HCT116 (cell line): ENCODE results near the gene ZNF445. TPM values are rescaled to one million over a fixed set of nuclear protein-coding genes. Genes with fewer than 3 reads are reported as not detected.

Experiments
- ATAC-seq: fragments of 200-7000 bp; cut with Tn5 transposase; 2 replicates; pipeline ENCODE4 v1.9.1; 2020; ENCODE audit warnings: mild to moderate bottlenecking, moderate library complexity
- BruUV-seq: library from RNA; stranded (reverse); fragments of 400-500 nt; replicated peaks from 2 replicates; lab custom pipeline; 2021; lab: Mats Ljungman, UMichigan
- CTCF ChIA-PET: fragments of 300-600 bp; sonication (Branson Sonifier 250); formaldehyde crosslinking; loops from one replicate; lab custom pipeline; 2021; ENCODE audit warnings: antibody characterized with exemption; lab: Charles Lee
- POLR2A ChIA-PET: fragments of 300-600, 350-600 bp; sonication (Branson Sonifier 250); formaldehyde crosslinking; loops from one replicate; lab custom pipeline; 2021; ENCODE audit warnings: antibody characterized with exemption; lab: Charles Lee
- RAD21 ChIA-PET, 2 experiments: fragments of 300-600 bp; sonication (Branson Sonifier 250); formaldehyde crosslinking; loops; one replicate each; lab custom pipeline; 2023; ENCODE audit warnings: low total read pairs in 2 of 2; ENCODE audit not compliant: uncharacterized antibody in 2 of 2, unreplicated experiment in 2 of 2, low non-redundant PET in 1 of 2; lab: Charles Lee
- DNase-seq: peaks from one replicate; pipeline ENCODE4 v3.0.0-alpha.2; 2010; ENCODE audit warnings: low read depth, low spot score
- H2AFZ ChIP-seq: fragments of 200-600 bp; shearing (Covaris generic), sonication (generic); 2 replicates; pipeline ENCODE4 v1.6.1; 2017; ENCODE audit warnings: low read depth, mixed run types, mixed read lengths, antibody characterized with exemption, low read length; ENCODE audit not compliant: poor library complexity, severe bottlenecking
- H3K27ac ChIP-seq: 2 replicates; pipeline ENCODE4 v1.5.1; 2012; ENCODE audit warnings: low read depth, low read length
- H3K27me3 ChIP-seq: fragments of 200-600 bp; sonication (generic); 2 replicates; pipeline ENCODE4 v1.6.1; 2016; ENCODE audit warnings: mixed run types, low read length, mixed read lengths; ENCODE audit not compliant: insufficient read depth
- H3K36me3 ChIP-seq, 2 experiments: fragments of 200-500 bp in 1 of 2; fragments of 200-600 bp in 1 of 2; sonication (Bioruptor generic) in 1 of 2; sonication (generic) in 1 of 2; 2 replicates each; pipeline versions ENCODE4 v1.5.1 to v1.6.1; 2014 to 2016; ENCODE audit warnings: low read length in 2 of 2, inconsistent platforms in 1 of 2, mixed read lengths in 1 of 2, mixed run types in 1 of 2; ENCODE audit not compliant: insufficient read depth in 2 of 2, control insufficient read depth in 1 of 2
- H3K4me1 ChIP-seq, 2 experiments: fragments of 200-600 bp in 1 of 2; sonication (generic) in 1 of 2; 2 replicates each; pipeline versions ENCODE4 v1.5.1 to v1.6.1; 2012 to 2017; ENCODE audit warnings: low read length in 2 of 2, inconsistent platforms in 1 of 2, mild to moderate bottlenecking in 1 of 2, mixed read lengths in 1 of 2, mixed run types in 1 of 2, moderate library complexity in 1 of 2; ENCODE audit not compliant: insufficient read depth in 2 of 2, control insufficient read depth in 1 of 2
- H3K4me2 ChIP-seq: fragments of 200-600 bp; sonication (generic); 2 replicates; pipeline ENCODE4 v1.6.1; 2017; ENCODE audit warnings: mixed run types, low read length, mixed read lengths
- H3K4me3 ChIP-seq, 2 experiments: fragments of 200-600 bp in 1 of 2; sonication (generic) in 1 of 2; replicated peaks in 1 of 2; 2 replicates each; pipeline ENCODE4 v1.5.1; 2011 to 2016; ENCODE audit warnings: low read length in 2 of 2, control low read depth in 1 of 2, low read depth in 1 of 2, mild to moderate bottlenecking in 1 of 2, mixed read lengths in 1 of 2, mixed run types in 1 of 2
- H3K79me2 ChIP-seq: fragments of 200-600 bp; sonication (generic); 2 replicates; pipeline ENCODE4 v1.6.1; 2017; ENCODE audit warnings: mild to moderate bottlenecking, mixed run types, low read length, moderate library complexity, mixed read lengths; ENCODE audit not compliant: insufficient read depth
- H3K9ac ChIP-seq: fragments of 200-600 bp; sonication (generic); 2 replicates; pipeline ENCODE4 v1.6.1; 2016; ENCODE audit warnings: low read length, mixed read lengths
- H3K9me2 ChIP-seq: fragments of 200-600 bp; sonication (generic), shearing (Covaris generic); 2 replicates; pipeline ENCODE4 v1.6.1; 2017; ENCODE audit warnings: mixed run types, mild to moderate bottlenecking, moderate library complexity; ENCODE audit not compliant: insufficient read depth
- H3K9me3 ChIP-seq, 2 experiments: fragments of 200-500 bp in 1 of 2; fragments of 200-600 bp in 1 of 2; sonication (Bioruptor generic) in 1 of 2; sonication (generic) in 1 of 2; 2 replicates each; pipeline ENCODE4 v1.6.1; 2014 to 2017; ENCODE audit warnings: low read length in 2 of 2, mixed read lengths in 2 of 2, inconsistent platforms in 1 of 2, low read depth in 1 of 2, mild to moderate bottlenecking in 1 of 2, mixed run types in 1 of 2, moderate library complexity in 1 of 2; ENCODE audit not compliant: control insufficient read depth in 1 of 2, insufficient read depth in 1 of 2
- H4K20me1 ChIP-seq: fragments of 200-600 bp; sonication (generic), shearing (Covaris generic); 2 replicates; pipeline ENCODE4 v1.6.1; 2017; ENCODE audit warnings: mixed run types, mild to moderate bottlenecking, moderate library complexity; ENCODE audit not compliant: insufficient read depth
- ATF3 ChIP-seq: IDR thresholded peaks from 2 replicates; pipeline ENCODE4 v1.6.1; 2012
- CBX3 ChIP-seq: IDR thresholded peaks from 2 replicates; pipeline ENCODE4 v1.6.1; 2012; ENCODE audit warnings: low read depth
- CEBPB ChIP-seq: IDR thresholded peaks from 2 replicates; pipeline ENCODE4 v1.6.1; 2012; ENCODE audit warnings: low read depth
- CTCF ChIP-seq, 3 experiments: fragments of 200-600 bp in 1 of 3; sonication (generic) in 1 of 3; IDR thresholded peaks in 2 of 3; conservative IDR thresholded peaks in 1 of 3; 2 replicates each; pipeline ENCODE4 v1.5.1; 2012 to 2017; ENCODE audit warnings: low read depth in 2 of 3, low read length in 2 of 3, antibody characterized with exemption in 1 of 3, borderline replicate concordance in 1 of 3, control low read depth in 1 of 3, mild to moderate bottlenecking in 1 of 3, mixed read lengths in 1 of 3, mixed run types in 1 of 3, moderate library complexity in 1 of 3; ENCODE audit not compliant: insufficient read depth in 1 of 3
- EGR1 ChIP-seq: IDR thresholded peaks from 2 replicates; pipeline ENCODE4 v1.6.1; 2012; ENCODE audit warnings: low read depth
- ELF1 ChIP-seq: IDR thresholded peaks from 2 replicates; pipeline ENCODE4 v1.6.1; 2012; ENCODE audit warnings: low read depth, borderline replicate concordance
- EZH2phosphoT487 ChIP-seq: fragments of 200-600 bp; IDR thresholded peaks from 2 replicates; pipeline ENCODE4 v1.6.1; 2018; ENCODE audit warnings: antibody characterized with exemption, borderline replicate concordance
- FOSL1 ChIP-seq: IDR thresholded peaks from 2 replicates; pipeline ENCODE4 v1.6.1; 2012; ENCODE audit warnings: low read depth
- JUND ChIP-seq: IDR thresholded peaks from 2 replicates; pipeline ENCODE4 v1.6.1; 2012
- MAX ChIP-seq: IDR thresholded peaks from 2 replicates; pipeline ENCODE4 v1.6.1; 2012
- POLR2AphosphoS5 ChIP-seq: IDR thresholded peaks from 2 replicates; pipeline ENCODE4 v1.6.1; 2011; ENCODE audit warnings: mild to moderate bottlenecking, low read depth, low read length, moderate library complexity
- RAD21 ChIP-seq: IDR thresholded peaks from 2 replicates; pipeline ENCODE4 v1.6.1; 2012; ENCODE audit warnings: low read depth, mild to moderate bottlenecking
- SIN3A ChIP-seq: IDR thresholded peaks from 2 replicates; pipeline ENCODE4 v1.6.1; 2012; ENCODE audit warnings: low read depth
- SP1 ChIP-seq: IDR thresholded peaks from 2 replicates; pipeline ENCODE4 v1.6.1; 2012; ENCODE audit warnings: low read depth
- SRF ChIP-seq: IDR thresholded peaks from 2 replicates; pipeline ENCODE4 v1.6.1; 2012; ENCODE audit warnings: low read depth
- TCF7L2 ChIP-seq: IDR thresholded peaks from 2 replicates; pipeline ENCODE4 v1.7.0; 2011; ENCODE audit warnings: borderline replicate concordance, inconsistent platforms; ENCODE audit not compliant: insufficient read depth, insufficient read length; ENCODE audit errors: extremely low read depth
- YY1 ChIP-seq: IDR thresholded peaks from 2 replicates; pipeline ENCODE4 v1.6.1; 2011; ENCODE audit warnings: low read length, low read depth, moderate library complexity, mild to moderate bottlenecking; ENCODE audit not compliant: insufficient replicate concordance; ENCODE audit errors: extremely low read depth
- ZBTB33 ChIP-seq: IDR thresholded peaks from 2 replicates; pipeline ENCODE4 v1.6.1; 2011; ENCODE audit warnings: mild to moderate bottlenecking, low read length, moderate library complexity; ENCODE audit not compliant: insufficient replicate concordance; ENCODE audit errors: extremely low read depth
- ZFX ChIP-seq: fragments of 450-650 bp; IDR thresholded peaks from 2 replicates; pipeline ENCODE4 v1.6.1; 2017
- ZNF274 ChIP-seq: fragments of 200-500 bp; sonication (Bioruptor generic); IDR thresholded peaks from 2 replicates; pipeline ENCODE4 v1.6.1; 2014; ENCODE audit warnings: mild to moderate bottlenecking, low read depth, low read length, inconsistent platforms
- intact Hi-C: fragments of 100-400 bp; cut with micrococcal nuclease; formaldehyde crosslinking; loops from 2 replicates; pipeline ENCODE4 v1.10.0; 2022
- total RNA-seq: library from RNA; stranded (reverse); gene quantifications from one replicate; pipeline ENCODE4 v1.2.1, GENCODE V29; 2021; ENCODE audit not compliant: unreplicated experiment

The ZNF445 gene
- total RNA-seq, 1 experiment from 2014 or later = 19.9 TPM

- ChIA-PET POLR2A (no interaction called here), RAD21 (no interaction called here), CTCF (no interaction called here)
- TF ChIP-seq ZNF274 (no peak), TCF7L2 (no peak), SRF (no peak), ZBTB33 (no peak), MAX (no peak), ELF1 (no peak), CTCF (IDR thresholded peaks at IDR 0.05 in 2 of 3, conservative IDR thresholded peaks at IDR 0.05 in 1 of 3; ENCODE audit: borderline replicate concordance in 1 of 3, insufficient read depth in 1 of 3, low read depth in 2 of 3, low read length in 2 of 3) (no peak), POLR2AphosphoS5 (no peak), EZH2phosphoT487 (no peak), CBX3 (no peak), JUND (no peak), YY1 (no peak), SIN3A (no peak), FOSL1 (no peak), SP1 (no peak), CEBPB (no peak), RAD21 (no peak), ATF3 (no peak), EGR1 (no peak), ZFX (no peak)
- H3K9me2 ChIP-seq = no peaks in the 10 kb centered on the region
- intact Hi-C loops = no loop called here
- H3K27me3 ChIP-seq = no peaks in the 10 kb centered on the region
- H3K27ac ChIP-seq = no peak overlapping the region
- DNase-seq (no peak), ATAC-seq (no peak)
- H2AFZ ChIP-seq = no peak overlapping the region
- no TSS peak for BruUV-seq
- H3K4me1 ChIP-seq = no peaks in the 10 kb centered on the region
- no peaks in the 10 kb centered on the region for H3K79me2 ChIP-seq
- no peak overlapping the region for H3K4me3 ChIP-seq
- H3K36me3 ChIP-seq = peaks cover 27 to 41% of the 10 kb centered on the region in 2 experiments
- no peaks in the 10 kb centered on the region for H4K20me1 ChIP-seq
- H3K4me2 ChIP-seq = no peak overlapping the region
- no peak overlapping the region for H3K9ac ChIP-seq
- no peaks in the 10 kb centered on the region for H3K9me3 ChIP-seq
Observed at GRCh38 chr3:44445786-44446185, 31.7 kb downstream of the ZNF445 start.
